Measurements from ENCODE around the gene MPP2. TPM values are rescaled to one million over a fixed set of nuclear protein-coding genes. Genes with fewer than 3 reads are reported as not detected.

MPP2 gene
- 2.9 and 3.0 TPM in 2 replicates for total RNA-seq (ENCODE audit: low replicate concordance)

GRCh38 chr17:43907425-43907981, at the start of gene MPP2:
Gene MPP2, minus strand, starts transcription at chr17:43907536. Its CDS starts 3,076 bp downstream, at chr17:43904460.

GRCh38 chr17:43953746-43954145, 46.4 kb upstream of the MPP2 start, which contains the start of gene PYY:
Gene PYY, minus strand, starts transcription at chr17:43953940. Its CDS starts 457 bp downstream, at chr17:43953483.

GRCh38 chr17:43942051-43942685, 34.8 kb upstream of the MPP2 start, which contains the start of gene PPY:
Gene PPY, minus strand, starts transcription at chr17:43942476. Its CDS starts 822 bp downstream, at chr17:43941654.

GRCh38 chr17:43846963-43847371, 60.4 kb downstream of the MPP2 start, which contains the start of gene CD300LG:
Gene CD300LG, plus strand, starts transcription at chr17:43847176. Its CDS starts 41 bp downstream, at chr17:43847217.

GRCh38 chr17:43832976-43833829, 74.1 kb downstream of the MPP2 start, which contains the start of gene MPP3:
Gene MPP3, minus strand, starts transcription at chr17:43833146. Its CDS starts 1,240 bp downstream, at chr17:43831906.

Other genes starting within 250 kb of the MPP2 start
- under 0.01 and 0.75 TPM in 2 replicates for gene MEOX1, start 245.6 kb downstream of the MPP2 start, total RNA-seq (ENCODE audit: low replicate concordance)
- gene SOST, start 148.7 kb downstream of the MPP2 start, total RNA-seq (ENCODE audit: low replicate concordance): 115 TPM in 1 of 2 replicates, not detected in the other
- 35.2 and 52.0 TPM in 2 replicates for gene DUSP3, start 128.6 kb downstream of the MPP2 start, total RNA-seq (ENCODE audit: low replicate concordance)
- under 0.01 TPM in 1 of 2 replicates, not detected in the other for gene CFAP97D1, start 127.1 kb downstream of the MPP2 start, total RNA-seq (ENCODE audit: low replicate concordance)
- gene MPP3, start 74.4 kb downstream of the MPP2 start, total RNA-seq (ENCODE audit: low replicate concordance): 10.4 and 10.5 TPM in 2 replicates
- gene CD300LG, start 60.4 kb downstream of the MPP2 start, total RNA-seq (ENCODE audit: low replicate concordance): not detected in 2 replicates
- not detected in 2 replicates for gene PPY, start 34.9 kb upstream of the MPP2 start, total RNA-seq (ENCODE audit: low replicate concordance)
- not detected in 2 replicates for gene PYY, start 46.4 kb upstream of the MPP2 start, total RNA-seq (ENCODE audit: low replicate concordance)
- gene NAGS, start 97.1 kb upstream of the MPP2 start, total RNA-seq (ENCODE audit: low replicate concordance): 0.59 and 0.98 TPM in 2 replicates
- gene TMEM101, start 107.4 kb upstream of the MPP2 start, total RNA-seq (ENCODE audit: low replicate concordance): 68.7 and 110 TPM in 2 replicates
- gene LSM12, start 159.1 kb upstream of the MPP2 start, total RNA-seq (ENCODE audit: low replicate concordance): 13.7 and 21.1 TPM in 2 replicates
- gene G6PC3, start 163.2 kb upstream of the MPP2 start, total RNA-seq (ENCODE audit: low replicate concordance): 16.3 and 24.9 TPM in 2 replicates
- 40.1 and 63.5 TPM in 2 replicates for gene HDAC5, start 216.1 kb upstream of the MPP2 start, total RNA-seq (ENCODE audit: low replicate concordance)
- gene HROB, start 234.4 kb upstream of the MPP2 start, total RNA-seq (ENCODE audit: low replicate concordance): 0.68 and 1.5 TPM in 2 replicates

Data from smooth muscle cell of the coronary artery (primary cell).